Ascending aorta (tissue), 2 donors: Measurements from ENCODE around the gene GABRA4. TPM values are rescaled to one million over a fixed set of nuclear protein-coding genes. Genes with fewer than 3 reads are reported as not detected.

ENCODE experiments used
- DNase-seq, 2 donors: peaks; one replicate each; pipeline ENCODE4 v3.0.0-alpha.2; 2019; ENCODE audit warnings: low spot score in 2 of 2
- H3K27ac ChIP-seq, 2 donors: fragments of 200-600 bp; sonication (generic); one replicate each; pipeline ENCODE4 v1.5.1; 2016 to 2017; ENCODE audit warnings: mild to moderate bottlenecking in 1 of 2
- H3K27me3 ChIP-seq: fragments of 200-600 bp; sonication (generic); one replicate; pipeline ENCODE4 v1.5.1; 2017
- H3K36me3 ChIP-seq, 2 donors: fragments of 200-600 bp; sonication (generic); one replicate each; pipeline ENCODE4 v1.5.1; 2016
- H3K4me1 ChIP-seq, 2 donors: fragments of 200-600 bp; sonication (generic); one replicate each; pipeline ENCODE4 v1.5.1; 2016 to 2017; ENCODE audit warnings: mild to moderate bottlenecking in 1 of 2
- H3K4me3 ChIP-seq, 2 donors: fragments of 200-600 bp; sonication (generic); one replicate each; pipeline ENCODE4 v1.5.1; 2016 to 2017; ENCODE audit warnings: mild to moderate bottlenecking in 1 of 2
- H3K9me3 ChIP-seq, 2 donors: fragments of 200-600 bp; sonication (generic); one replicate each; pipeline ENCODE4 v1.5.1; 2016
- intact Hi-C: fragments of 100-400 bp; cut with DNase I; formaldehyde crosslinking; loops from one replicate; pipeline ENCODE4 v1.15.1; 2023
- total RNA-seq: library from RNA; depleted of rRNA; stranded (reverse); fragments of >200 nt; gene quantifications from one replicate; pipeline ENCODE4 v1.1.0, GENCODE V29; 2016
- TF ChIP-seq, protein P1 (sequence below), 3 experiments: fragments of 200-600 bp in 2 of 3; fragments of 450-650 bp in 1 of 3; sonication (generic) in 2 of 3; IDR thresholded peaks; one replicate each; pipeline ENCODE4 v1.5.1; 2016 to 2019; ENCODE audit warnings: antibody characterized with exemption in 3 of 3, mild to moderate bottlenecking in 1 of 3, moderate library complexity in 1 of 3

GABRA4 gene
- total RNA-seq, 1 donor from 2014 or later = 0.11 TPM

DNA sequence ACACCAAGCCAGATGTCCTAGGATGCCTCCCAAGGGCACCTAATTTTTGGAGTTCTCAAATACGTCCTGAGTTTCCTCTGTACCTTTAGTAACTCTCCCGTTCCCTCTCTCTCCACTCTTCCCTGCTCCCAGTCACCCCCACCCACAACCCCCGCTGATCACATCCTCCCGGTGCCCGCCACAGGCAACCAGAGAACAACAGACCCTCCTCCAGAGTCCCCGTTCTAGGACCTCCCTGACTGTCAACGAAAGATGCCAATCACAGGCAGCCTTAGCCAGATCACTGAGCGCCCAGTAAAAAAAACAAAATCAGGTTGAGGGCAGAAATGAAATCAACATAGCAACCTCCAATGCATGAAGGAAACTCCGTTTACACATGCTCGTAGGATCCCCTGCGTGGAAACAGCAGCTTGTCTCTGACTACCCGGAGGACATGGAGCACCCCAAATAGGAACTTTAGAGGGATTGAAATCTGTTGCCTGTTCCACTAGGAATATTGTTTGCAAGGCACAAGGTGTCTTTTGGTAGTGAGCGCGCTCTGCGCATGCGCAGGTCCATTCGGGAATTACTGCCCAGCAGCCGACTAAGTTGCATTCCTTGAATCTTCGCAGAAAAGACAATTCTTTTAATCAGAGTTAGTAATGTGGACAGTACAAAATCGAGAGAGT lies 37.8 kb upstream of the GABRA4 start, which contains the start of gene GABRB1:
Gene GABRB1 (plus strand): TSS at position 557 of the 668 bp plus-strand sequence.
- DNase-seq = no peak
- Histone ChIP-seq H3K36me3 (no peaks in the 10 kb centered on the region), H3K4me1 (peaks cover 0 to 2% of the 10 kb centered on the region in 2 donors), H3K27ac (no peak within 1 kb of the TSS), H3K27me3 (no peaks in the 10 kb centered on the region), H3K4me3 (peak within 1 kb of the TSS; percentile 40 to 48), H3K9me3 (no peaks in the 10 kb centered on the region)
- intact Hi-C loops = no loop called here
- TF ChIP-seq, protein P1, sequence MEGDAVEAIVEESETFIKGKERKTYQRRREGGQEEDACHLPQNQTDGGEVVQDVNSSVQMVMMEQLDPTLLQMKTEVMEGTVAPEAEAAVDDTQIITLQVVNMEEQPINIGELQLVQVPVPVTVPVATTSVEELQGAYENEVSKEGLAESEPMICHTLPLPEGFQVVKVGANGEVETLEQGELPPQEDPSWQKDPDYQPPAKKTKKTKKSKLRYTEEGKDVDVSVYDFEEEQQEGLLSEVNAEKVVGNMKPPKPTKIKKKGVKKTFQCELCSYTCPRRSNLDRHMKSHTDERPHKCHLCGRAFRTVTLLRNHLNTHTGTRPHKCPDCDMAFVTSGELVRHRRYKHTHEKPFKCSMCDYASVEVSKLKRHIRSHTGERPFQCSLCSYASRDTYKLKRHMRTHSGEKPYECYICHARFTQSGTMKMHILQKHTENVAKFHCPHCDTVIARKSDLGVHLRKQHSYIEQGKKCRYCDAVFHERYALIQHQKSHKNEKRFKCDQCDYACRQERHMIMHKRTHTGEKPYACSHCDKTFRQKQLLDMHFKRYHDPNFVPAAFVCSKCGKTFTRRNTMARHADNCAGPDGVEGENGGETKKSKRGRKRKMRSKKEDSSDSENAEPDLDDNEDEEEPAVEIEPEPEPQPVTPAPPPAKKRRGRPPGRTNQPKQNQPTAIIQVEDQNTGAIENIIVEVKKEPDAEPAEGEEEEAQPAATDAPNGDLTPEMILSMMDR (IDR thresholded peaks at IDR 0.05) = no peak

DNA sequence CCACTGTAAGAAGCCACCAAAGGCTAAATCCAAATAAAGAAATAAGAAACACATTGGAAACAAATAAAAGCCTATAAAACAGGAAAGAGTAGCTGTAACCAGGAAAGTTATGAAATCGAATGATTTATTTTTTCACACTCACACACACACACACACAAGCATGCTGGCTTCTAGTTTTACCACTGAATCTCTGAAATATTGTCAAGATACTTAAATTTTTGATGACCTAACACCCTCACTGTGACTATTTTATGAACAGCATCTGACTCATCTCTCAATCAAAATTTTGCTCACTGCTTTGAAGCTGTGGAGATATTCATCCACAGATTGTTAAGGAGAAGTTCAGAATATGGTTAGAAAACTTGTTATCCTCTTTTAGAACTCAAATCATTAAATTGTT lies 24.1 kb upstream of the GABRA4 start:
- H3K4me1 ChIP-seq = no peaks in the 10 kb centered on the region
- no peak for DNase-seq
- intact Hi-C loops = no loop called here
- H3K9me3 ChIP-seq = no peaks in the 10 kb centered on the region
- TF ChIP-seq, protein P1 (IDR thresholded peaks at IDR 0.05) = no peak
- H3K27me3 ChIP-seq = no peaks in the 10 kb centered on the region
- no peaks in the 10 kb centered on the region for H3K36me3 ChIP-seq
- H3K4me3 ChIP-seq = no peak overlapping the region
- H3K27ac ChIP-seq = no peak overlapping the region

DNA sequence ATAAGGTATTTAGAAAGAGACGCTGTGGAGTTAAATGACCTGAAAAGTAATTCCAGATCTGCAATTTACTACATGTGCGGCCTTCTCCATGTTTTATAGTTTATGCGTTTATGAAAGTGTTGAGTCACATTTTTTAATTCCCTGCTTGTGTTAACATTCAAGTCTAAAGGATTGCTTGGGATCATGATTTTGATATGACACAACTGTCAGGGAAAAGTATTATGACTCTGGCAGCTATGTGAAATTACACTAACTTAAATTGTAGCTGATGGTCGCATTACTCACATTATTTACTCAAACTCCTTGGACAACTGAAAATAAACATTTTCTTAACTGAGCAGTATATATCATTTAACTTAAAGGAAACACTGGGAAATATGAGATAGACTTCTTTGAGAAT lies 23.7 kb upstream of the GABRA4 start:
- H3K27ac ChIP-seq = no peak overlapping the region
- no peaks in the 10 kb centered on the region for H3K36me3 ChIP-seq
- H3K9me3 ChIP-seq = no peaks in the 10 kb centered on the region
- DNase-seq = no peak
- no peak overlapping the region for H3K4me3 ChIP-seq
- intact Hi-C loops = no loop called here
- no peaks in the 10 kb centered on the region for H3K4me1 ChIP-seq
- TF ChIP-seq, protein P1 (IDR thresholded peaks at IDR 0.05) = no peak
- no peaks in the 10 kb centered on the region for H3K27me3 ChIP-seq

DNA sequence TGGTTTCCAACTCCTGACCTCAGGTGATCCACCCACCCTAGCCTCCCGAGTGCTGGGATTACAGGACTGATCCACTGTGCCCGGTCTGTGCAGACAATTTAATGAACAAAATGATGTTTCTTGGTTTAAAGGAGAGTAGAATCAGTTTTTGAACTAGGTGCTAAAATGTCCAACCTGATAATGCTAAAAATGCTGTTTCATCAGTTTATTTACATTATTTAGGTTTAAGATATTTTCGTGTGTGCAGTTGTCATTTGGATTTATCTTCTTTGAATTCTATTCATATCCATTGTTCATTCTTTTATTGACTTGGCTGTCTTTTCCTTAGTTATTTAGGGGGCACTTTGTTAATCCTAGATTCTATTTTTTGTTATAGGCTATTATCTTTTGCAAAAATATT lies 20.0 kb upstream of the GABRA4 start:
- Histone ChIP-seq H3K4me3 (no peak overlapping the region), H3K9me3 (no peaks in the 10 kb centered on the region), H3K4me1 (no peaks in the 10 kb centered on the region), H3K36me3 (no peaks in the 10 kb centered on the region), H3K27ac (no peak overlapping the region), H3K27me3 (no peaks in the 10 kb centered on the region)
- TF ChIP-seq, protein P1 (IDR thresholded peaks at IDR 0.05) = no peak
- intact Hi-C loops = no loop called here
- DNase-seq = no peak

DNA sequence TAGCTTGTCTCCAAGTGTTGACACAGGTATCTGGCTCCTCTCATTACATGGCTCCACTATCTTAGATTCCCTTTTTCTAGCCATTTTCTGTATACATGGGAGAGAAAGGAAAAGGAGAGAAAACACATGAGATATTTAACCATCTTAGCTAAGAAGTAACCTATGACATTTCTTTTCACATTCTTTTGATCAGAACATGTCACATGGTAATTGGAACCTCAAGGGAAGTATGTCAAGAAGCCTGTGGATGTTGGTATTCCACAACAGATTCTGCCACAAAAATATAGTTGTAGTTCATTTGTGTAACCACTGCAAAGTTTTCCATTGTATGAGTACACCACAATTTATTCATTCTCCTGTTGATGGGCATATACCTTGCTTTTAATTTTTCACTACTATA lies 19.3 kb upstream of the GABRA4 start:
- TF ChIP-seq, protein P1 (IDR thresholded peaks at IDR 0.05) = no peak
- no peaks in the 10 kb centered on the region for H3K36me3 ChIP-seq
- no peak overlapping the region for H3K27ac ChIP-seq
- DNase-seq = no peak
- no peaks in the 10 kb centered on the region for H3K4me1 ChIP-seq
- H3K27me3 ChIP-seq = no peaks in the 10 kb centered on the region
- intact Hi-C loops = no loop called here
- H3K9me3 ChIP-seq = no peaks in the 10 kb centered on the region
- H3K4me3 ChIP-seq = no peak overlapping the region
